Ectodermal cell (in vitro differentiated cells): ENCODE results near the gene LRCH1.

Source experiments
- H3K27ac ChIP-seq: 2 replicates; pipeline ENCODE4 v1.7.0; 2013; ENCODE audit warnings: mild to moderate bottlenecking, low read depth, low read length; ENCODE audit not compliant: insufficient read depth, poor library complexity, severe bottlenecking
- H3K27me3 ChIP-seq: 2 replicates; pipeline ENCODE4 v1.7.0; 2013; ENCODE audit warnings: mild to moderate bottlenecking, low read length; ENCODE audit not compliant: insufficient read depth, control insufficient read depth, poor library complexity, severe bottlenecking
- H3K36me3 ChIP-seq: one replicate; pipeline ENCODE4 v1.7.0; 2013; ENCODE audit warnings: low read length; ENCODE audit not compliant: control insufficient read depth, insufficient read depth
- H3K4me1 ChIP-seq: one replicate; pipeline ENCODE4 v1.7.0; 2013; ENCODE audit warnings: low read length; ENCODE audit not compliant: control insufficient read depth, insufficient read depth
- H3K4me3 ChIP-seq: 2 replicates; pipeline ENCODE4 v1.7.0; 2013; ENCODE audit warnings: low read depth, low read length, control low read depth; ENCODE audit not compliant: insufficient read depth
- H3K9me3 ChIP-seq: 2 replicates; pipeline ENCODE4 v1.7.0; 2013; ENCODE audit warnings: mild to moderate bottlenecking, low read length, moderate library complexity; ENCODE audit not compliant: control insufficient read depth
- WGBS, 2 experiments: methylation state at CpG; one replicate each; pipeline ENCODE4 v1.1.7; 2013; ENCODE audit warnings: missing lambda C conversion rate in 2 of 2; 5-methylcytosine and 5-hydroxymethylcytosine counted together

Gene LRCH1

GRCh38 chr13:46560778-46561177, 7.8 kb downstream of the LRCH1 start:
- H3K27me3 ChIP-seq, result peaks cover under 1% of the 10 kb centered on the region

GRCh38 chr13:46561286-46561685, 8.3 kb downstream of the LRCH1 start:
- WGBS, 2 experiments, result 83 to 91% methylated on average over 2 of the region's 2 CpGs
- no peaks in the 10 kb centered on the region for H3K36me3 ChIP-seq
- H3K4me1 ChIP-seq, result peaks cover under 1% of the 10 kb centered on the region
- no peak overlapping the region for H3K4me3 ChIP-seq
- H3K27ac ChIP-seq, result no peak overlapping the region
- no peaks in the 10 kb centered on the region for H3K27me3 ChIP-seq
- H3K9me3 ChIP-seq, result no peaks in the 10 kb centered on the region

More at GRCh38 chr13:46560778-46561177, 7.8 kb downstream of the LRCH1 start:
- Histone ChIP-seq H3K9me3 (no peaks in the 10 kb centered on the region), H3K36me3 (no peaks in the 10 kb centered on the region), H3K4me1 (no peaks in the 10 kb centered on the region), H3K4me3 (no peak overlapping the region), H3K27ac (no peak overlapping the region)

- H3K4me3 ChIP-seq, result no peak overlapping the region
These were observed 8.7 kb downstream of the LRCH1 start for GRCh38 chr13:46561691-46562090.

GRCh38 chr13:46562152-46562551, 9.2 kb downstream of the LRCH1 start:
- Histone ChIP-seq H3K36me3 (no peaks in the 10 kb centered on the region), H3K27ac (no peak overlapping the region)
- 95 to 100% methylated on average over 1 to 2 of the region's 2 CpGs for WGBS, 2 experiments

More at GRCh38 chr13:46561691-46562090, 8.7 kb downstream of the LRCH1 start:
- Histone ChIP-seq H3K27ac (no peak overlapping the region), H3K27me3 (no peaks in the 10 kb centered on the region), H3K9me3 (no peaks in the 10 kb centered on the region), H3K36me3 (no peaks in the 10 kb centered on the region), H3K4me1 (peaks cover 5% of the 10 kb centered on the region)
- 88 to 97% methylated on average over 1 of the region's 1 CpG for WGBS, 2 experiments

GRCh38 chr13:46562581-46562980, 9.6 kb downstream of the LRCH1 start:
- 91 to 94% methylated on average over 5 of the region's 5 CpGs for WGBS, 2 experiments
- Histone ChIP-seq H3K36me3 (no peaks in the 10 kb centered on the region), H3K27ac (no peak overlapping the region), H3K4me3 (no peak overlapping the region), H3K4me1 (peaks cover 5% of the 10 kb centered on the region), H3K27me3 (no peaks in the 10 kb centered on the region), H3K9me3 (no peaks in the 10 kb centered on the region)

More at GRCh38 chr13:46562152-46562551, 9.2 kb downstream of the LRCH1 start:
- H3K27me3 ChIP-seq, result no peaks in the 10 kb centered on the region
- H3K4me1 ChIP-seq, result peaks cover 5% of the 10 kb centered on the region
- no peak overlapping the region for H3K4me3 ChIP-seq
- H3K9me3 ChIP-seq, result no peaks in the 10 kb centered on the region

GRCh38 chr13:46565808-46566750, 13.1 kb downstream of the LRCH1 start:
- no peaks in the 10 kb centered on the region for H3K36me3 ChIP-seq
- H3K27ac ChIP-seq, result no peak overlapping the region
- no peak overlapping the region for H3K4me3 ChIP-seq
- no peaks in the 10 kb centered on the region for H3K27me3 ChIP-seq
- WGBS, 2 experiments, result 89 to 94% methylated on average over 7 of the region's 7 CpGs
- peaks cover 5% of the 10 kb centered on the region for H3K4me1 ChIP-seq
- H3K9me3 ChIP-seq, result no peaks in the 10 kb centered on the region

GRCh38 chr13:46567671-46568070, 14.7 kb downstream of the LRCH1 start:
- H3K36me3 ChIP-seq, result no peaks in the 10 kb centered on the region
- no peak overlapping the region for H3K4me3 ChIP-seq
- no peak overlapping the region for H3K27ac ChIP-seq
- H3K9me3 ChIP-seq, result no peaks in the 10 kb centered on the region
- 83 to 89% methylated on average over 2 of the region's 2 CpGs for WGBS, 2 experiments
- peaks cover 5% of the 10 kb centered on the region for H3K4me1 ChIP-seq
- H3K27me3 ChIP-seq, result no peaks in the 10 kb centered on the region

- H3K27ac ChIP-seq, result no peak overlapping the region
These were observed 16.5 kb downstream of the LRCH1 start for GRCh38 chr13:46569456-46569855.

GRCh38 chr13:46570273-46570672, 17.3 kb downstream of the LRCH1 start:
- Histone ChIP-seq H3K4me3 (no peak overlapping the region), H3K27ac (no peak overlapping the region)
- WGBS, 2 experiments, result 91 to 94% methylated on average over 4 of the region's 4 CpGs

More at GRCh38 chr13:46569456-46569855, 16.5 kb downstream of the LRCH1 start:
- Histone ChIP-seq H3K4me1 (peaks cover 5% of the 10 kb centered on the region), H3K4me3 (no peak overlapping the region), H3K9me3 (no peaks in the 10 kb centered on the region), H3K27me3 (no peaks in the 10 kb centered on the region), H3K36me3 (no peaks in the 10 kb centered on the region)
- WGBS, 2 experiments, result 88 to 94% methylated on average over 7 of the region's 7 CpGs

GRCh38 chr13:46571189-46571908, 18.4 kb downstream of the LRCH1 start:
- Histone ChIP-seq H3K27ac (no peak overlapping the region), H3K4me3 (no peak overlapping the region), H3K36me3 (no peaks in the 10 kb centered on the region), H3K9me3 (no peaks in the 10 kb centered on the region), H3K27me3 (no peaks in the 10 kb centered on the region), H3K4me1 (peaks cover 10% of the 10 kb centered on the region)
- 94 to 96% methylated on average over 11 of the region's 11 CpGs for WGBS, 2 experiments

More at GRCh38 chr13:46570273-46570672, 17.3 kb downstream of the LRCH1 start:
- H3K9me3 ChIP-seq, result no peaks in the 10 kb centered on the region
- no peaks in the 10 kb centered on the region for H3K36me3 ChIP-seq
- H3K27me3 ChIP-seq, result no peaks in the 10 kb centered on the region
- peaks cover 5% of the 10 kb centered on the region for H3K4me1 ChIP-seq
